GM18517 (cell line): Measurements from ENCODE around the gene PTPN22.
"Not testable (repeated sequence)": the region's sequence is repeated elsewhere in the genome, so short reads cannot be mapped to it uniquely, and the experiment has no call there.

Source experiments
- ATAC-seq: cut with Tn5 transposase; IDR thresholded peaks from one replicate; pipeline ENCODE4 v1.9.1; 2021; ENCODE audit warnings: mild to moderate bottlenecking, moderate library complexity; ENCODE audit not compliant: unreplicated experiment

Gene PTPN22

DNA sequence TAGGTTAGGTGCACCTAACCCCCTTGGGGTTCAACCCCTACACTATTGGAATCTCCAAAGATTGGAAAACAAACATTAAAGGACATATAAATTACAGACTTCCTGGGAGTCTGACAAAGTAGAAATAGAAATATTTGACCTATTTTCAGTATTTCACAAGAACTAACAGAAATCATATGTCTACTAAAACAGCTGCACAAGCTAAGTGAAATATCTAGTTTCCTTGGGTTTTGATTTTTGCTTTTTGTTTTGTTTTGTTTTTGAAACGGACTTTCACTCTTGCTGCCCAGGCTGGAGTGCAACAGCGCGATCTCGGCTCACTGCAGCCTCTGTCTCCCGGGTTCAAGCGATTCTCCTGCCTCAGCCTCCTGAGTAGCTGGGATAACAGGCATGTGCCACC is 18.8 kb downstream of the PTPN22 start:
- not testable (repeated sequence) for ATAC-seq

DNA sequence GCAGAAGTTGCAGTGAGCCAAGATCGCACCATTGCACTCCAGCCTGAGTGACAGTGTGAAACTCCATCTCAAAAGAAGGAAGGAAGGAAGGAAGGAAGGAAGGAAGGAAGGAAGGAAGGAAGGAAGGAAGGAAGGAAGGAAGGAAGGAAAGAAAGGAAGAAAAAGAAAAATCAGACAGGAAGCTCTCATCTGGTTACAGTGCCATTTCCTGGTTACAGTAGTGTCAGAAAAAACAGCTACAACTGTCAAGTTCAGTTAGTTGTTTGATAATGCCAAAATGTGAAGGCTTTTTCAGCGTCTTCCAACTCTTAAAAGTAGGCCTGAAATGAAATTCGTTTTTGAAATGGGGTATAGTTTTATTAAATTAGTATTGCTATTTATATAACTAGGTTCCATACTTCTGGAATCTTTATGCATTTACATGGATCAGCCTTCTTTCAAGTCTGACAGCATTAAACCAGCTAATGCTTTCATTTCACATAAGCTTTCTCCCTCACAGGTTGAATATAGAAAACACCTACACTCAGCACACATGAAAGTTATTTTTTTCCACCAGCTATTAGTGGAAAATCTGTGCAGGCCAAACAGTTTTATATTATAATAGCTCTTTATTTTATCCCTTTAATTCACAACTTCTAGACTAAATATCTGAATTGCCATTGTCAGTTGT is 21.2 kb downstream of the PTPN22 start:
- ATAC-seq: no peak

DNA sequence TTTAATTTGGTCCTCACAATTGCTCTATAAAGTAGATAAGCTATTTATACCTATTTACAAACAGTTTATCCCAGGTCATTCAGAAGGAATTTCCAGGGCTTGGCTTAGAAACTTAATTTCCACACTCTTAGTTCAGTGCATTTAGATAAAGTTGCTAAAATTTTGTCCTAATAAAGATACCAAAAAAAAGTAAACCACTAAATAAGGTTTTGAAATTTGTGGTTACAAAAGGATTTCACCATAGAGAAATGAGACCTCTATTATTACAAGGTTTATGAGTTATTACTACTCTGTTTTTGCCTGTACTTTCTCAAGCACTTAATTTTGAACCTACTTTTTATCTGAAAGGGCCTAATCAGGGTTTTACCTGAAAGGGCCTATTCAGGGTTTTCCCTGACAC is 22.4 kb downstream of the PTPN22 start:
- no peak for ATAC-seq

DNA sequence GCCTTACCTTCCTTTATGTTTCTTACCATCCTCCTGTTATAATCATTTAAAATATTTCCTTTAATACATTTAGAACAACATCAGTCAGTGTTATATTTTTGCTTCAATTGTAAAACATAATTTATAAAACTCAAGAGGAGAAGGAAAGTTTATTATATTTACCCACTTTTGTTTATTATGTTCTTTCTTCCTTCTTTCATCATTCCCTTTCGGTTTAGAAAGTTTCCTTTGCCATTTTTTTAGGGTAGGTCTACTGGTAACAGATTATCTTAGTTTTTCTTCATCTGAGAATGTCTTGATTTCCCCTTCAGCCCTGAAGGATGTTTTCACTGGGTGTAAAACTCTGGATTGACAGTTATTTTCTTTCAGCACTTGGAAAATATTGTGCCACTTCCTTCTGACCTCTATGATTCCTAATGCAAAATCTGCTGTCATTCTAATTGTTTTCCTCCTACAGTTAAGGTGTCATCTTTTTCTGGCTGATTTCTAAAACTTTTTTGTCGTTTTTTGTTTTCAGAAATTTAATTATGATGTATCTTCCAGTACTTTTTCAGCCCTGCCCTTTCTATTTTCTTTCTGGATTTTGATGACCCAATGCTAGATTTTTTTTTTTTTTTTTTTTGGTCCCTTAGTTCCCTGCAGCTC is 25.0 kb downstream of the PTPN22 start:
- ATAC-seq: no peak

DNA sequence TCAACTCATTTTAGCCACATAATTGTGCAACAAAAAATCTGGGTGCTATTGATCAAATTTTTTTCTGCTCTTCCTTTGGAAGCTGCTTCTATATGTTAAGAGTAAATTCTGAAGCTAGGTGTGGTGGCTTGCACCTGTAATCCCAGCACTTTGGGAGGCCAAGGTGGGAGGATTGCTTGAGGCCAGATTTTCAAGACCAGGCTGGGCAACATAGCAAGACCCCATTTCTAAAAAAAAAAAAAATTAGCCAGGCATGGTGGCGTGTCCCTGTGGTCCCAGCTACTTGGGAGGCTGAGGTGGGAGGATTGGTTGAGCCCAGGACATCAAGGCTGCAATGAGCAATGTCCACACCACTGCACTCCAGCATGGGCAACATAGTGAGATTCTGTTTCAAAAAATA is 35.0 kb downstream of the PTPN22 start:
- no peak for ATAC-seq

DNA sequence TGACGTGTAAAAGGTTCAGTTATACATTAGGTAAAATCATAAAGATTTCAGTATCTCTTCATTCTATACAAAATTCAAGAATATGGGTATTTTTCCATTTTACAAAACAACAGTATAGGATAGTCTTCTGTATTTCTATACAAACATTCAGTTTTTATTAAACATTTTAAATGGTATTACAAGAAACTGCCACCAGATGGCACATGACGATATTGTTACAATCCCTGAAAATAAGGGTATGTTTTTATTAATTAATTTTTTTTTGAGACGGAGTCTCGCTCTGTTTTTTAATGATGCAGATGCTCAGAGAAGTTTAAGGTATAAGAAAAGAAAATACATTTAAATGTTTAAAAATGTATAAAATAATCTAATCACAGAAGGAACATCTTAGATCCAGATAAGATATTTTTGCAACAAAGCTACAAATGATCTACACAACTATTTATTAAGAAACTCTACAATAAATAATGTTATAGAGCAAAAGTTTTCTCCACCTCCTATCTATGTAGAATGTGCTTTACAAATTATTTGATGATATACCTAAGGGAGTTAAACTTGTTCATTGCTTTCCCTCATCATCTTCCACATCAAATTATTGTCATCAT is 35.7 kb downstream of the PTPN22 start:
- no peak for ATAC-seq

DNA sequence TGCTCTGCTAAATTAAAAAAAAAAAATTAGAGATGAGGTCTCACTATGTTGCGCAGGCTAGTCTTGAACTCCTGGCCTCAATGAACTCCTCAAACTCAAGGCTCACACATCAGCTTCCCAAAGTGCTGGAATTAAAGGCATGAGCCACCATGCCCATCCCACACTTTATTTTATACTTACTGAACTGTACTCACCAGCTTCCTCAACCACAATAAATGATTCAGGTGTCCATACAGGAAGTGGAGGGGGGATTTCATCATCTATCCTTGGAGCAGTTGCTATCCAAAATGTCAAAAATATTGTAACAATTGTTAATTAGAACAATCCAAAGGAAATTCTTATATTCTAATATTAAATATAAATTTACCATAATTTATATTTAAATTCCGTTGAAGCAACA is 36.8 kb downstream of the PTPN22 start:
- ATAC-seq: no peak

DNA sequence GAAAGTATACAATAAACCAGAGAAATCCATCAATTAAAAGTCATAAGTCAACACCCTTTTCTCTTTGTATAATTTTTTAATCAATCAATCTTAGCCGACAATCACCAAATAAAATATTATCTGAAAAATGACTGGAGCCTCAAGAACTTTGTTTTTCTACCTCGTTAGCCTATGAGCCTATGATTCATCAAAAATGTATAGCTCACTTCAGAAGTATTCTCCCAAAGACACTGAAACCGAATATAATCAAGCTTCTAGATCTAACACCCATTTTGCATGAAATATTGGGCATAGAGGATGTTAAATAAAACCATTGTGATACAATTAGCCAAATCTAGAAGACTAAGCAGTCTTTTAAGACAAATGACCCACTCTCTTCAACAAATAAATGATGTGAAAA is 41.5 kb downstream of the PTPN22 start:
- no peak for ATAC-seq

DNA sequence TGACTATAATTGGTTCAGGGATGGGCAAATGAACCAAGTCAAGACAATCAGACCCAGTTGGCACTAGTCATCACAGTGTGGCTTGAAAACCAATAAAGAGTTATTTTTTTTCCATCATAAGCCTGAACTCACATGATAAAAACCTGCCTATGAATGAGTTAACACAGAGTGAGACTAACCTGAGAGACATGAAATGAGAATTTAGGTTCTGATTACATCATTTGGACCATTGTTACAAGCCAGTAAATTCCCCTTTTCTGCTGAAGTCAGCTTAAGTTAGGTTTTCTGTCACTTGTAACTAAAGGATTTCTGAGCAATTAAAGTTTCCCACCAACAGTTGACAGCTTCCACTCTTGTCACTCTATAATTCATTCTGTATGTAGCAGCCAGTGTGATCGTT is 49.6 kb downstream of the PTPN22 start:
- no peak for ATAC-seq

DNA sequence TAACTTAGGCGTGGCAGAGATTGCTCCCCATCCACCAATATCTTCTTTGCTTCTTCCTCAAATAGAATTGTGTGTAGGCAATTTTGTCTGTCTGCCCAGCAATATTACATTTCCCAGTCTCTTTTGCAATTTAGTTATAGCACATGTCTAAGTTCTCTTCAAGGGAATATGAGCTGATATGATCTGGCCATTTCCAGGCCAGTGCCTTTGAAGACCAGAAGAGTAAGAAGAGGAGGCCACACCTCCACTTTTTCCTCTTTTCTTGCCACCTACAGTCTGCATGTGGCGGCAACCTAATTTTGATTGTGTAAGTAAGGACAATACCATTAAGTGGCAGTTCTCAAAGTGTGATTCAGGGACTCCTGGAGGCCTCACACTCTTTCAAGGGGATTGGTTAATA is 52.9 kb downstream of the PTPN22 start:
- ATAC-seq: no peak

DNA sequence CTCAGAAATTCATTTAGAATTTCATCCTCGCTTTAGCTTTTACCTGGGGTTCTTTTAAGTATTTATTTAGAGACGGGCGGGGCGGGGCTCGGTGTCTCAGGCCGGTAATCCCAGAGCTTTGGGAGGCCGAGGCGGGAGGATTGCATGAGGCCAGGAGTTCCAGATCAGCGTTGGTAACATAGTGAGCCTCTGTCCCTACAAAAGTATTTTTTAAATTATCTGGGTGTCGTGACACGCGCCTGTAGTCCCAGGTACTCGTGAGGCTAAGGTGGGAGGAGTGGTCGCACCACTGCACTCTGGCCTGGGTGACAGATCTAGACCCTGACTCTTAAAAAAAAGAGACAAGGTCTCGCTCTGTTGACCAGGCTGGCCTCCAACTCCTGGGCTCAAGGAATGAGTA is 58.3 kb downstream of the PTPN22 start:
- ATAC-seq: no peak

DNA sequence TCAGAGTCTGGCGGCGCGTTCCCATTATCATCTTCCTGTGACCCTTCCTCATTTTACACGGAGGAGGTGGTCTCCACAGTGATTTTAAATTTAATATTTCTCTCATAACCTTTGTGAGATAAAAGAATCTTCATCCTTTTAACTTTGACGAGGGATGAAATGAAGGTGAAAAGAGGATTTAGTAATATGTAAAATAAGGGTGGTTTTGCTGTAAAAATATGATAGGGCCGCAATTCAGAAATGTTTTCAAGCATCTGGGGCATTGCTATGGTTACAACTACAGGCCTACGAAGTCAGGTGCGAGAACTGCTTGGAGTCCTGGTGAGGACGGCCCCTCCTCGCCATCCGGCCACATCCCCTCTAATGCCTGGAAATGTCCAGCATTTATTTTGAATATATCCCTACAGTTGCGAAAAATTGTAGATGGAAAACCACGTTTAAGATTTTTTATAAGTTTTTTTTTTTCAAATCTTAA is 58.8 kb downstream of the PTPN22 start:
- ATAC-seq: no peak

DNA sequence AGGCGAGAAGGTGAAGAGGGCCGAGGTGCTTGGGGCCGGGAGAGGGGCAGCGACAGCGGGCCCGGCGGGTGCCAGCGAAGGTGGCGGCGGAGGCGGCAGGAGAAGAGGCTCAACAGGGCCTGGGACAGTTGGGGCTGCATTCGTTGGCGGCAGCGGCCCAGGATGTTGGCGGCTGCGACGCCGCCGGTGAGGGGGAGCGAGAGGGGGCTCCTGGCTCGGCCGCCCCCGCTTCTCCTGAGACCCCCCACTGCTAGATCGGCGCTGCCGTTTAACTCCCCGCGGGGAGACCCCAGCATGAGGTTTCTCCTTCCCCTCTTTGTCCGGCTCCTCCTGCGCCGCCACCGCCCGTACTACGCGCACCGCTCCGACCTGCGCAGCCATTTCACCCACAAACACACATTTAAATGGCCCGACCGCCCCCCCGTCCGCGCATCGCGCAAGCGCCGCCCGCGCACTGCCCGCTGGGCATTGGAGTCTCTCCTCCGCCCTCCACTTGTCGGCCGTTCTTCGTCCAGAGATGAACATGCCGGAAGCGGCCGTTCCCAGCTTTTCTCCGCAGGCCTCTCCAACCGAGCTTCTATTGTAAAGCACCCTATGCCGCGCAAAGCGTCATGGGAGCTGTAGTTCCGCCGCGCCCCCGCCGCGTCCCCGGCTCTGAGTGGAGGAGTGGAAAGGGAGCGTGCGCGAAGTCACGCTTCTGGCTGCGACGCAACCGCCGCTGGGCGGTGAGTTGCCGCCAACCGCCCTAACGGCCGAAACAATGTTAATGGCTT is 59.4 kb downstream of the PTPN22 start, which contains the start of gene RSBN1:
Gene RSBN1, minus strand, starts transcription at position 589 of the 773 bp plus-strand sequence. Its CDS starts 64 bp downstream, at position 525.
- peak; percentile 95 for ATAC-seq

DNA sequence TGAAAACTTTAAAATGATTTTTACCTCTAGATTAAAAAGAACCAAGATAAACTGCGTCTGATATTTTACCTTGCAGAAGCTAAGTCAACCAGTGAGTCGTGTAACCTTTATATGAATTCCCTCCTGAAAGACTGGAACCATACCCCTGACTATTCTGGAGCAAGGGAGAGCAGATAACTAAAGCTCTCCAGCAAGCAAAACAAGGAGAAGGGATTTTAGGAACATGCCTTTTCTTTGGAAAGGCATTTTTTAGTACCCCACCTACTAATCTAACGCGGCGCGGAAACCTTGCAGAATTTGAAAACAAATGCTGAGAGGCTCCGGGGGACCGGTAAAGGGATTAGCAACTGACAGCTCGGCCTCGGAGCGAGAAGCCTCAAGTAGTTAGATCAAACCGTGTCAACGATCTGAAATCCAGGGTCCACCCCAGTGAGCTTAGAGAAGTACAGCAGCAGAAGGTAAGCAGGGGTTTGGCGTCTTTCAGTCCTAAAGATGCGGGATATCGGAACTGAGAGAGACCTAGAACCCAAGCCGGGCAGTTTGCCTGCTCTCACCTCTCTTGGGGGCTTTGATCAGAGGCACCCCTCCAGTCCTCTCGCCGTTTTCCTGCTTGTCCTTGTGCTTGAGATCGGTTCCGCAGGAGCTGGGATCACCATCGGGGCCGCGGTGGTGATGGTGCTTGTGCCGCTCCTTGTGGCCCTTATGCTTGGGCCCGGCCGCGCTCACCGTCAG is 60.2 kb downstream of the PTPN22 start:
- peak; percentile 23 for ATAC-seq

DNA sequence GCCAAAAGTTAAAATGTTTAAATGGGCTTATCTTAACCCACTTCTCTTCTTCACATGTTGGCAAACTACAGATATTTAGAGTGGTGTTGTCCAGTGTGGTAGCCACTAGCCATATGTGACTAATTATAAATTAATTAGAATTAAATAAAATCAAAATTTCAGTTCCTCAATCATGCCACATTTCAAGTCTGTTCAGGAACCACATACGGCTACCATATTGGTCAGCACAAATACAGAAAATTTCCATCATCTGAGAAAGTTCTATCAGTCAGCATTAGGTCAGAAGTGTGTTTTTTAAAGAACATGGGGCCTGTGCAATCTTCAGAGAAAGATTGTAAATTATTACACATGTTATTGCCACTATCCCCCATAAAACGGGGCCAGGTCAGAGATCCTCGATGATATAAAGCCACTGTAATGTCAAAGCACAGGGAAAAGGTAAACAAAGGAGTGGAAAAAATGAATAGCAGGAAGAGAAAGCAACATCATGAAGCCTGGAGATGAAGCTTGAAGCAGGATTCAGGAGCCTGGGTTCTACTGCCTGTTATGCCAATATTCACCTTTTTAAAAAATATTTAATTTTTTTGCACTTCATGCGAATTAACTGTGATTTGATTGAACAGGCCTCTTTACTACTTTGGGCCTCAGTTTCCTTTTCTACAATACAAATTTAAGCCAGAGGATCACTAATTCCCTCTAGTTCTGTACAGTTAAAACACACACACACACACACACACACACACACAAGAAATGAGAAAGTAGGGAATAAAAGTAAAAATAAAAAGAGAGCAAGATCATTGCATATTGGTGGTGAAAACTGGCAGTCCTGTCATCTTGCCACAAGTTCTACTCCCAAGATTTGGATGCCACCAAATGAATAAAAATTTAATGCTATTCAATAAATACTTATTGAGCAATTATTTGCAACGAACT is 61.6 kb downstream of the PTPN22 start:
- ATAC-seq: no peak

DNA sequence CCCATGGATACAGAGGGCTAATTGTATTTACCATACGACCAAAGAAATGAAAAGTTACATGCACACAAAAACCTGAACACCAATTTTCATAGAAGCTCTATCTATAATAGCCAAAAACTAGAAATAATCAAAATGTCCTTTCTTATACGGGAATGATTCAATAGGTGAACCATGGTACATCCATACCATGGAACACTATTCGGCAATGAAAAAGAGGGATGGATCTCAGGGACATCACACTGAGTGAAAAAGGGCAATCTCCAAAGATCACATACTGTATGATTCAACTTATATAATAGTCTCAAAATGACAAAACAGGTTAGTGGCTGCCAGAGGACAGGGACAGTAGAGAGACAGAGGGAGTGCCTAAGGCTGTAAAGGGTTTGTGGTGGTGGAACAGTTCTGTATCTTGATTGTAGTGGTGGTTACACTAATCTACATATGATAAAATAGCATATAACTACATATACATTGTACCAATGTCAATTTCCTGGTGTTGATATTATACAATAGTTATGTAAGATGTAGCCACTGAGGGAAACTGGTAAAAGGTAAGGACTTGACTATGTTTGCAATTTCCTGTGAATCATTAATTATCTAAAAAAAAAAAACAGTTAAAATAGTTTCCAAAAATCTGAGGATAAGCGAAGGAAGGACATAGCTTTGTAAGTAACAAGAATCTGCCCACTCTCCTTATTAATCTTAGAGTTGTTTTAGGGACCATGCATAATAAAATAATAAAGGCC is 62.9 kb downstream of the PTPN22 start:
- no peak for ATAC-seq

DNA sequence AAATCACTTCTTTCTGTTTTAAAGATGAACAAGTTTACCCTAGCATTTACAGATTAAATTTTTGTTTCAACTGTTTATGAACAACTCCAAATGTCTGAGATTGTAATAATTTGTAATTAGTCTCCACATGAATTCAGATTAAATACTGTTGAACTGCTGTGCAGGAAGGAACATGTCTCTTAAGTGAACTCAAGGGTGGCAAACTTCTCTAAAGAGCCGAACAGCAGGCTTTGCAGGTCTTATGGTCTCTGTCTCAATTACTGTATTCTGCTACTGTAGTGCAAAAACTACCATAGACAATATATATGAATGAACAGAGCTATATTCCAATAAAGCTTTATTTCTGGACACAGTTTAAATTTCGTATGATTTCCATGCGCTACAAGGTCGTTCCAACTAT is 65.9 kb downstream of the PTPN22 start:
- ATAC-seq: no peak

DNA sequence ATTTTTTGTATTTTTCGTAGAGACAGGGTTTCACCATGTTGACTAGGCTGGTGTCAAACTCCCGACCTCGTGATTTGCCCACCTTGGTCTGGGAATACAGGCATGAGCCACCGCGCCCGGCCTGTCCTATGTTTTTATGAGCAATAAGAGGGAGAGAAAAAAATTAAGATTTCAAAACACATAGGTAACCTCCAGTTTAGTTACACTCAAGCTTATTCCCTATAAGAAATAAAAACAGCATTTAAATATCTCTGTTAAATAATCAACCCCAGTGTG is 66.3 kb downstream of the PTPN22 start:
- ATAC-seq: no peak
